ENCODE measurements around the gene FBXW8. TPM values are rescaled to one million over a fixed set of nuclear protein-coding genes. Genes with fewer than 3 reads are reported as not detected.

The FBXW8 gene
- total and polyA plus RNA-seq, 2 donors (not counting 3 experiments of a cell fraction or from before 2014, with no cell fraction given): 15.4 TPM

GRCh38 chr12:116903818-116904217 is 6.9 kb upstream of the FBXW8 start:
- FAIRE-seq (no peak), DNase-seq (ENCODE audit: low read depth, low spot score) (no peak)
- Histone ChIP-seq H3K27ac (ENCODE audit: insufficient read depth, low read depth, low read length) (no peak overlapping the region), H4K20me1 (replicated peaks; ENCODE audit: control insufficient read depth, extremely low read depth, insufficient read depth, low read length) (no peaks in the 10 kb centered on the region), H3K9ac (replicated peaks; ENCODE audit: extremely low read depth, insufficient read depth, low read length) (no peak overlapping the region), H3K36me3 (ENCODE audit: control insufficient read depth in 2 of 2, extremely low read depth in 1 of 2, insufficient read depth in 2 of 2, low read length in 2 of 2) (no peaks in the 10 kb centered on the region), H3K9me1 (replicated peaks; ENCODE audit: control insufficient read depth, extremely low read depth, insufficient read depth, low read length) (no peaks in the 10 kb centered on the region), H3K4me1 (ENCODE audit: control insufficient read depth, extremely low read depth, insufficient read depth, low read length) (no peaks in the 10 kb centered on the region), H3K4me3 (replicated peaks in 1 of 3; ENCODE audit: insufficient read depth in 1 of 3, low read depth in 1 of 3, low read length in 3 of 3) (no peak overlapping the region), H3K9me3 (replicated peaks; ENCODE audit: control insufficient read depth, insufficient read depth, low read length) (no peaks in the 10 kb centered on the region), H3K79me2 (ENCODE audit: control insufficient read depth, insufficient read depth, low read length) (no peaks in the 10 kb centered on the region), H3K27me3 (ENCODE audit: control insufficient read depth in 2 of 2, insufficient read depth in 2 of 2, low read length in 2 of 2) (peaks cover 8 to 13% of the 10 kb centered on the region in 2 experiments), H2AFZ (ENCODE audit: low read depth, low read length) (no peak overlapping the region), H3K4me2 (ENCODE audit: insufficient read depth, low read length) (no peak overlapping the region)
- dilution Hi-C loops (cut with MboI; ENCODE audit: extremely low pct_ligation_motif_present, low sequenced_read_pairs) (no loop called here), intact Hi-C loops (cut with micrococcal nuclease) (no loop called here)
- ChIA-PET CTCF (no interaction called here), POLR2A (no interaction called here)
- TF ChIP-seq FOS (IDR thresholded peaks at IDR 0.05; ENCODE audit: borderline replicate concordance, insufficient read depth, low read length) (no peak), POLR2AphosphoS5 (IDR thresholded peaks at IDR 0.05; ENCODE audit: insufficient read depth, low read depth, low read length) (no peak), JUN (IDR thresholded peaks at IDR 0.05; ENCODE audit: borderline replicate concordance, insufficient read depth, insufficient read length, low read depth) (no peak), MYC (IDR thresholded peaks at IDR 0.05; ENCODE audit: low read depth, low read length) (no peak), EZH2 (IDR thresholded peaks at IDR 0.05; ENCODE audit: borderline replicate concordance, low read depth, low read length, severe bottlenecking) (no peak), MAX (IDR thresholded peaks at IDR 0.05; ENCODE audit: insufficient read depth, insufficient read length) (no peak), GATA2 (IDR thresholded peaks at IDR 0.05; ENCODE audit: insufficient read depth, insufficient read length, low read depth, low read length) (no peak), POLR2A (IDR thresholded peaks at IDR 0.05; ENCODE audit: low read depth, low read length) (no peak)
- TF ChIP-seq, protein P1, sequence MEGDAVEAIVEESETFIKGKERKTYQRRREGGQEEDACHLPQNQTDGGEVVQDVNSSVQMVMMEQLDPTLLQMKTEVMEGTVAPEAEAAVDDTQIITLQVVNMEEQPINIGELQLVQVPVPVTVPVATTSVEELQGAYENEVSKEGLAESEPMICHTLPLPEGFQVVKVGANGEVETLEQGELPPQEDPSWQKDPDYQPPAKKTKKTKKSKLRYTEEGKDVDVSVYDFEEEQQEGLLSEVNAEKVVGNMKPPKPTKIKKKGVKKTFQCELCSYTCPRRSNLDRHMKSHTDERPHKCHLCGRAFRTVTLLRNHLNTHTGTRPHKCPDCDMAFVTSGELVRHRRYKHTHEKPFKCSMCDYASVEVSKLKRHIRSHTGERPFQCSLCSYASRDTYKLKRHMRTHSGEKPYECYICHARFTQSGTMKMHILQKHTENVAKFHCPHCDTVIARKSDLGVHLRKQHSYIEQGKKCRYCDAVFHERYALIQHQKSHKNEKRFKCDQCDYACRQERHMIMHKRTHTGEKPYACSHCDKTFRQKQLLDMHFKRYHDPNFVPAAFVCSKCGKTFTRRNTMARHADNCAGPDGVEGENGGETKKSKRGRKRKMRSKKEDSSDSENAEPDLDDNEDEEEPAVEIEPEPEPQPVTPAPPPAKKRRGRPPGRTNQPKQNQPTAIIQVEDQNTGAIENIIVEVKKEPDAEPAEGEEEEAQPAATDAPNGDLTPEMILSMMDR (IDR thresholded peaks at IDR 0.05; ENCODE audit: extremely low read depth in 1 of 2, insufficient read depth in 1 of 2, low read depth in 1 of 2, low read length in 2 of 2): no peak
- no TSS peak for BruUV-seq (replicated peaks)

All from endothelial cell of umbilical vein (primary cell).